ENCODE measurements around the gene TRIM77. TPM values are rescaled to one million over a fixed set of nuclear protein-coding genes. Genes with fewer than 3 reads are reported as not detected.
A peak's percentile ranks its signal among the peaks of the same experiment; 100 is the strongest.
"Not testable (repeated sequence)": the region's sequence is repeated elsewhere in the genome, so short reads cannot be mapped to it uniquely, and the experiment has no call there.

The TRIM77 gene
- total RNA-seq, 1 donor from 2014 or later, result not detected

- H3K4me1 Mint-ChIP-seq (ENCODE audit: low read depth, unreplicated experiment); H3K27ac ChIP-seq (ENCODE audit: low read depth, low read length); H3K4me3 ChIP-seq (ENCODE audit: insufficient read depth, low read depth, low read length); H3K4me3 Mint-ChIP-seq (ENCODE audit: unreplicated experiment); H3K9ac ChIP-seq (ENCODE audit: low read length); H3K27me3 ChIP-seq (ENCODE audit: insufficient read depth, low read length); H4K20me1 ChIP-seq (ENCODE audit: insufficient read depth, low read length); H3K4me2 ChIP-seq (ENCODE audit: low read length); H3K36me3 ChIP-seq (ENCODE audit: insufficient read depth, low read length); H3K4me1 ChIP-seq (ENCODE audit: insufficient read depth, low read length); H3K9me3 ChIP-seq (ENCODE audit: insufficient read depth, low read depth, low read length); H3K79me2 ChIP-seq (ENCODE audit: insufficient read depth, low read length); H3K27ac Mint-ChIP-seq (ENCODE audit: unreplicated experiment); H3K9me3 Mint-ChIP-seq (ENCODE audit: unreplicated experiment); H2AFZ ChIP-seq (ENCODE audit: low read depth, low read length); H3K27me3 Mint-ChIP-seq (ENCODE audit: low read depth, unreplicated experiment); H3K36me3 Mint-ChIP-seq (ENCODE audit: low read depth, unreplicated experiment); FAIRE-seq; DNase-seq (ENCODE audit: low read depth): not testable (repeated sequence)
These were observed 37.6 kb upstream of the TRIM77 start for GRCh38 chr11:89672547-89672946.

GRCh38 chr11:89673380-89673779 is 36.7 kb upstream of the TRIM77 start:
- not testable (repeated sequence) for H3K27me3 ChIP-seq (ENCODE audit: insufficient read depth, low read length); H3K4me1 ChIP-seq (ENCODE audit: insufficient read depth, low read length); H2AFZ ChIP-seq (ENCODE audit: low read depth, low read length); H3K36me3 ChIP-seq (ENCODE audit: insufficient read depth, low read length); H3K4me3 Mint-ChIP-seq (ENCODE audit: unreplicated experiment); H4K20me1 ChIP-seq (ENCODE audit: insufficient read depth, low read length); H3K4me2 ChIP-seq (ENCODE audit: low read length); H3K9ac ChIP-seq (ENCODE audit: low read length); H3K79me2 ChIP-seq (ENCODE audit: insufficient read depth, low read length); H3K36me3 Mint-ChIP-seq (ENCODE audit: low read depth, unreplicated experiment); H3K4me3 ChIP-seq (ENCODE audit: insufficient read depth, low read depth, low read length); H3K9me3 ChIP-seq (ENCODE audit: insufficient read depth, low read depth, low read length); DNase-seq (ENCODE audit: low read depth); H3K27ac ChIP-seq (ENCODE audit: low read depth, low read length); H3K4me1 Mint-ChIP-seq (ENCODE audit: low read depth, unreplicated experiment); H3K9me3 Mint-ChIP-seq (ENCODE audit: unreplicated experiment); H3K27me3 Mint-ChIP-seq (ENCODE audit: low read depth, unreplicated experiment); H3K27ac Mint-ChIP-seq (ENCODE audit: unreplicated experiment)
- peak; percentile 88 for FAIRE-seq

- H3K27ac Mint-ChIP-seq (ENCODE audit: unreplicated experiment); H3K9me3 ChIP-seq (ENCODE audit: insufficient read depth, low read depth, low read length); H3K4me2 ChIP-seq (ENCODE audit: low read length); H3K4me3 Mint-ChIP-seq (ENCODE audit: unreplicated experiment); H3K36me3 Mint-ChIP-seq (ENCODE audit: low read depth, unreplicated experiment); H4K20me1 ChIP-seq (ENCODE audit: insufficient read depth, low read length); H3K4me1 Mint-ChIP-seq (ENCODE audit: low read depth, unreplicated experiment); H2AFZ ChIP-seq (ENCODE audit: low read depth, low read length); H3K9me3 Mint-ChIP-seq (ENCODE audit: unreplicated experiment); H3K79me2 ChIP-seq (ENCODE audit: insufficient read depth, low read length); H3K4me3 ChIP-seq (ENCODE audit: insufficient read depth, low read depth, low read length); H3K9ac ChIP-seq (ENCODE audit: low read length); H3K27me3 Mint-ChIP-seq (ENCODE audit: low read depth, unreplicated experiment); H3K4me1 ChIP-seq (ENCODE audit: insufficient read depth, low read length); H3K36me3 ChIP-seq (ENCODE audit: insufficient read depth, low read length); H3K27me3 ChIP-seq (ENCODE audit: insufficient read depth, low read length); DNase-seq (ENCODE audit: low read depth); H3K27ac ChIP-seq (ENCODE audit: low read depth, low read length): not testable (repeated sequence)
- peak; percentile 13 for TF ChIP-seq CTCF (IDR thresholded peaks at IDR 0.05; ENCODE audit: insufficient read depth, low read depth, low read length)
- FAIRE-seq, result peak; percentile 34
These were observed 34.7 kb upstream of the TRIM77 start for GRCh38 chr11:89675383-89675782.

GRCh38 chr11:89675948-89676347 is 34.2 kb upstream of the TRIM77 start:
- H3K4me1 Mint-ChIP-seq (ENCODE audit: low read depth, unreplicated experiment); H3K9me3 ChIP-seq (ENCODE audit: insufficient read depth, low read depth, low read length); H2AFZ ChIP-seq (ENCODE audit: low read depth, low read length); H3K4me3 ChIP-seq (ENCODE audit: insufficient read depth, low read depth, low read length); H4K20me1 ChIP-seq (ENCODE audit: insufficient read depth, low read length); H3K27ac Mint-ChIP-seq (ENCODE audit: unreplicated experiment); H3K9me3 Mint-ChIP-seq (ENCODE audit: unreplicated experiment); DNase-seq (ENCODE audit: low read depth); H3K4me3 Mint-ChIP-seq (ENCODE audit: unreplicated experiment); H3K36me3 Mint-ChIP-seq (ENCODE audit: low read depth, unreplicated experiment); H3K36me3 ChIP-seq (ENCODE audit: insufficient read depth, low read length); H3K27me3 ChIP-seq (ENCODE audit: insufficient read depth, low read length); H3K27ac ChIP-seq (ENCODE audit: low read depth, low read length); H3K27me3 Mint-ChIP-seq (ENCODE audit: low read depth, unreplicated experiment); H3K4me2 ChIP-seq (ENCODE audit: low read length); H3K9ac ChIP-seq (ENCODE audit: low read length); H3K79me2 ChIP-seq (ENCODE audit: insufficient read depth, low read length); FAIRE-seq; H3K4me1 ChIP-seq (ENCODE audit: insufficient read depth, low read length): not testable (repeated sequence)

GRCh38 chr11:89707080-89707479 is 3.0 kb upstream of the TRIM77 start:
- H4K20me1 ChIP-seq (ENCODE audit: insufficient read depth, low read length); H3K4me3 ChIP-seq (ENCODE audit: insufficient read depth, low read depth, low read length); H3K27ac ChIP-seq (ENCODE audit: low read depth, low read length); H3K27me3 ChIP-seq (ENCODE audit: insufficient read depth, low read length); H3K9me3 ChIP-seq (ENCODE audit: insufficient read depth, low read depth, low read length); H3K36me3 Mint-ChIP-seq (ENCODE audit: low read depth, unreplicated experiment); H3K27me3 Mint-ChIP-seq (ENCODE audit: low read depth, unreplicated experiment); H2AFZ ChIP-seq (ENCODE audit: low read depth, low read length); H3K4me1 Mint-ChIP-seq (ENCODE audit: low read depth, unreplicated experiment); H3K9ac ChIP-seq (ENCODE audit: low read length); H3K36me3 ChIP-seq (ENCODE audit: insufficient read depth, low read length); DNase-seq (ENCODE audit: low read depth); H3K4me1 ChIP-seq (ENCODE audit: insufficient read depth, low read length); H3K27ac Mint-ChIP-seq (ENCODE audit: unreplicated experiment); H3K4me3 Mint-ChIP-seq (ENCODE audit: unreplicated experiment); H3K9me3 Mint-ChIP-seq (ENCODE audit: unreplicated experiment); H3K79me2 ChIP-seq (ENCODE audit: insufficient read depth, low read length); H3K4me2 ChIP-seq (ENCODE audit: low read length); FAIRE-seq: not testable (repeated sequence)
